Ishikawa (cell line): ENCODE data around the gene OVCH2.

Experiments used
- CEBPB ChIP-seq: IDR thresholded peaks from 2 replicates; pipeline ENCODE4 v1.6.1; 2012
- CREB1 ChIP-seq: IDR thresholded peaks from 2 replicates; pipeline ENCODE4 v1.6.1; 2012; ENCODE audit warnings: low read depth
- EGR1 ChIP-seq: IDR thresholded peaks from 2 replicates; pipeline ENCODE4 v1.6.1; 2012
- EP300 ChIP-seq: IDR thresholded peaks from 2 replicates; pipeline ENCODE4 v1.6.1; 2012; ENCODE audit warnings: borderline replicate concordance
- FOXM1 ChIP-seq: IDR thresholded peaks from 2 replicates; pipeline ENCODE4 v1.6.1; 2012; ENCODE audit warnings: low read depth, borderline replicate concordance
- NFIC ChIP-seq: IDR thresholded peaks from 2 replicates; pipeline ENCODE4 v1.6.1; 2012
- RAD21 ChIP-seq: IDR thresholded peaks from 2 replicates; pipeline ENCODE4 v1.6.1; 2012; ENCODE audit warnings: low read depth
- TAF1 ChIP-seq: IDR thresholded peaks from 2 replicates; pipeline ENCODE4 v1.6.1; 2012; ENCODE audit warnings: low read depth, mild to moderate bottlenecking
- TCF12 ChIP-seq: IDR thresholded peaks from 2 replicates; pipeline ENCODE4 v1.6.1; 2012; ENCODE audit warnings: low read depth
- TEAD4 ChIP-seq: IDR thresholded peaks from 2 replicates; pipeline ENCODE4 v1.6.1; 2012
- YY1 ChIP-seq: IDR thresholded peaks from 2 replicates; pipeline ENCODE4 v1.6.1; 2012; ENCODE audit warnings: low read depth
- ZBTB7A ChIP-seq: IDR thresholded peaks from 2 replicates; pipeline ENCODE4 v1.6.1; 2012; ENCODE audit warnings: low read depth
- TF ChIP-seq, protein P1 (sequence below): IDR thresholded peaks from 2 replicates; pipeline ENCODE4 v1.6.1; 2012
- TF ChIP-seq, protein P2 (sequence below): IDR thresholded peaks from 2 replicates; pipeline ENCODE4 v1.6.1; 2012; ENCODE audit warnings: low read depth, mild to moderate bottlenecking
- TF ChIP-seq, protein P3 (sequence below): IDR thresholded peaks from 2 replicates; pipeline ENCODE4 v1.6.1; 2012

The OVCH2 gene

DNA sequence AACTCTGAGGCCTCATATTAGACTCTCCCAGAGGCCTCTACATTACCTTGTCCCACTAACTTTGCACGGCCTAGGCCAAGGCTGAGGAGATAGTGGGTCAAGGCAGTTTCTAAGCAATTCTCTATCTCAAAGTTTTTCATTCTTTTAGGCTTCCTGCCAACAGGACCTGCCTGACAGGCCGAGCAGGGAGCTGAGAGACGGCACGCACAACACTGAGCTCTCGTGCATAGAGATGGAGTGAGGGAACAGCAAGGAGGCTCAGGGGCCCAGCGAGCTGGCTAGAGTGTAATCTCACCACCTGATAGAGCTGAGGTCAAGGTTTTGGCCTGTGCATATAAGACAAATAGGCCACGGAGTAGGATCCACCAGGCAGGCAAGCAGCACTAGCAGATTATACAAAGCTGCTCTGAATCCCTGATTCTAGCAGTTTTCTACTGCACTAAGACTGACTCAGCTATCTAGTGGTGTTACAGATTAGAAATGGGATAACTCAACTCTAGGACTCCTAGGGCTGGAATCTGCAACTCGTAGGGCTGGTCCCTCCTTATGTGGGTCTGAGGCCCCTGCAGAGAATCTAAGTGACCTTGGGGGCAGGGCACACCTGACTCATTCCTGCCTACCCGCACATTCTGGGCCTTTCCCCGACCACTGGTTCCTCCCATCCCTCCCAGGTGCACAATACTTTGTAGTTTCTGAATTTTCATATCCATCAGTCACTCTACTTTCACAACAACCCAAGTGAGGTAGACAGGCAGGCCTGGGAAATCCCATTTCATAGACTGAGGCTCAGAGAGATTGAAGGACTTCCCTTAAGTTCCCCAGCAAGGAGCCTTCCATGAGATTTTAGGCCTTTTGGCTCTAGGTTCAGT is 34.7 kb downstream of the OVCH2 start:
- TF ChIP-seq, protein P1, sequence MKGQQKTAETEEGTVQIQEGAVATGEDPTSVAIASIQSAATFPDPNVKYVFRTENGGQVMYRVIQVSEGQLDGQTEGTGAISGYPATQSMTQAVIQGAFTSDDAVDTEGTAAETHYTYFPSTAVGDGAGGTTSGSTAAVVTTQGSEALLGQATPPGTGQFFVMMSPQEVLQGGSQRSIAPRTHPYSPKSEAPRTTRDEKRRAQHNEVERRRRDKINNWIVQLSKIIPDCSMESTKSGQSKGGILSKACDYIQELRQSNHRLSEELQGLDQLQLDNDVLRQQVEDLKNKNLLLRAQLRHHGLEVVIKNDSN = no peak
- no peak for TF ChIP-seq FOXM1
- TF ChIP-seq NFIC = peak; percentile 50

DNA sequence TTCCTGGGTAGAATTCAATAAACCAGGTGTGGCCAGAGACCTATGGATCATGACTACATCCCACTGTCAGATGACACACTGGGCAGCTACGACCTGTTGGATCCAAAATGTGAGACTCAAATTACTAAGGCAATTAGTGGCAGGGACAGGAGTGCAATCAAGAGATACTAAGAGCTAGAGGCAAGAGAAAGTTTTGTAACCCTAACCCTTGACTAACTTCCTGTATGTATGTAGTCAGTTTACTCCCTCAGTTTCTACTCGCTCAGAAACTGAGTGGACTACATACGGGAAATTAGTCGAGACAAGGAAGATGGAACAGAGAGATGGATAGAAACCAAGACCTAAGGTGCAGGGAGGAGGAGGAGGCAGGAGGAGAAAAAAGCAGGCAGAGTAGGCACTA is 35.6 kb downstream of the OVCH2 start:
- no peak for TF ChIP-seq FOXM1
- TF ChIP-seq EP300 = no peak
- no peak for TF ChIP-seq YY1
- no peak for TF ChIP-seq TCF12
- TF ChIP-seq CEBPB = no peak
- no peak for TF ChIP-seq TEAD4
- TF ChIP-seq, protein P2, sequence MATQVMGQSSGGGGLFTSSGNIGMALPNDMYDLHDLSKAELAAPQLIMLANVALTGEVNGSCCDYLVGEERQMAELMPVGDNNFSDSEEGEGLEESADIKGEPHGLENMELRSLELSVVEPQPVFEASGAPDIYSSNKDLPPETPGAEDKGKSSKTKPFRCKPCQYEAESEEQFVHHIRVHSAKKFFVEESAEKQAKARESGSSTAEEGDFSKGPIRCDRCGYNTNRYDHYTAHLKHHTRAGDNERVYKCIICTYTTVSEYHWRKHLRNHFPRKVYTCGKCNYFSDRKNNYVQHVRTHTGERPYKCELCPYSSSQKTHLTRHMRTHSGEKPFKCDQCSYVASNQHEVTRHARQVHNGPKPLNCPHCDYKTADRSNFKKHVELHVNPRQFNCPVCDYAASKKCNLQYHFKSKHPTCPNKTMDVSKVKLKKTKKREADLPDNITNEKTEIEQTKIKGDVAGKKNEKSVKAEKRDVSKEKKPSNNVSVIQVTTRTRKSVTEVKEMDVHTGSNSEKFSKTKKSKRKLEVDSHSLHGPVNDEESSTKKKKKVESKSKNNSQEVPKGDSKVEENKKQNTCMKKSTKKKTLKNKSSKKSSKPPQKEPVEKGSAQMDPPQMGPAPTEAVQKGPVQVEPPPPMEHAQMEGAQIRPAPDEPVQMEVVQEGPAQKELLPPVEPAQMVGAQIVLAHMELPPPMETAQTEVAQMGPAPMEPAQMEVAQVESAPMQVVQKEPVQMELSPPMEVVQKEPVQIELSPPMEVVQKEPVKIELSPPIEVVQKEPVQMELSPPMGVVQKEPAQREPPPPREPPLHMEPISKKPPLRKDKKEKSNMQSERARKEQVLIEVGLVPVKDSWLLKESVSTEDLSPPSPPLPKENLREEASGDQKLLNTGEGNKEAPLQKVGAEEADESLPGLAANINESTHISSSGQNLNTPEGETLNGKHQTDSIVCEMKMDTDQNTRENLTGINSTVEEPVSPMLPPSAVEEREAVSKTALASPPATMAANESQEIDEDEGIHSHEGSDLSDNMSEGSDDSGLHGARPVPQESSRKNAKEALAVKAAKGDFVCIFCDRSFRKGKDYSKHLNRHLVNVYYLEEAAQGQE = no peak
- no peak for TF ChIP-seq TAF1
- TF ChIP-seq, protein P1 = no peak
- no peak for TF ChIP-seq RAD21
- TF ChIP-seq ZBTB7A = no peak
- no peak for TF ChIP-seq NFIC
- no peak for TF ChIP-seq CREB1
- TF ChIP-seq, protein P3, sequence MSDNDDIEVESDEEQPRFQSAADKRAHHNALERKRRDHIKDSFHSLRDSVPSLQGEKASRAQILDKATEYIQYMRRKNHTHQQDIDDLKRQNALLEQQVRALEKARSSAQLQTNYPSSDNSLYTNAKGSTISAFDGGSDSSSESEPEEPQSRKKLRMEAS = no peak

DNA sequence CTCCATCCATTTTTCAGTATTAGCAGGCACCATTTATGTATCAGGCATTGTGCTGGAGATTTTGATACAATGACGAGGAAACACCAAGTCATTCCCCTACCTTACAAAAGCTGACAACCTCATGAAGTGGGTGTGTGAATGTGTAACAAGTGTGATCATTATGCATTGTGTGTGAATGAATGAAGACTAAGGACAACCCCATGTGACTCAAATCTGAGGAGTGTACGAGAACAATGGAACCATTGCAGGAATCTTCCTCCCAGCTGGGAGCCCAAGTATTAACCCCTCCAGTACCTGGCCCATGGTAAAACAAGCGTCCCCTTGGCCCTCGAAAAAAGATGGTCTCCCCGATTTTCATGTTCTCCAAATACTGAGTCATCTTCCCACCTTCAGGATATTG is 37.4 kb downstream of the OVCH2 start:
- TF ChIP-seq CEBPB (no peak), TEAD4 (peak; percentile 36; the same call in 1 of the 2 replicates), EGR1 (no peak), TCF12 (0 out of 2 replicates have a peak, but pooled peaks have one; percentile 17)
- TF ChIP-seq, protein P1 = peak; percentile 39; the same call in 1 of the 2 replicates
- TF ChIP-seq, protein P3 = no peak

DNA sequence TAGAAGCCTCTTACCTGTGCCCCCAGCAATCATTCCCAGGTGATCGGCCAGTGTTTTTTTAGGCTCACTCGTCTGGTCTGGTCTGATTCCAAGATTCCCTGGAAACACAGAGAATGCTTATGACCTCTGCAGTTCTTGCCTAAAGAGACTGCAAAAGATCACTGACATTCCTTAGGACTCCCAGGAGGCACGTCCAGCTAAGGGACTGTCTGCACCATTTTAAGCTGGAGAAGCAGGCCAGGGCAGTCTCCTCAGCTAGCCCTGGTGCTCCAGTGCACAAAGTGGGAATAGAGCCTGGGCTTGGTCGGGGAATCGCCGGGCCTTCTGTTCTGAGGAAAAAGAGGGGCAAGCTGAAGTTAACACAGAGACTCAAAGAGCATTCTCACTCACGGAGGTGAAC is 37.8 kb downstream of the OVCH2 start:
- no peak for TF ChIP-seq NFIC
- no peak for TF ChIP-seq EGR1
- no peak for TF ChIP-seq ZBTB7A
- TF ChIP-seq, protein P2 = no peak
- TF ChIP-seq, protein P3 = no peak
- no peak for TF ChIP-seq CREB1
- no peak for TF ChIP-seq CEBPB
- TF ChIP-seq, protein P1 = no peak
- TF ChIP-seq YY1 = no peak
- no peak for TF ChIP-seq TAF1
- TF ChIP-seq RAD21 = no peak
- TF ChIP-seq TCF12 = no peak
- TF ChIP-seq EP300 = no peak
- TF ChIP-seq TEAD4 = no peak
- no peak for TF ChIP-seq FOXM1

DNA sequence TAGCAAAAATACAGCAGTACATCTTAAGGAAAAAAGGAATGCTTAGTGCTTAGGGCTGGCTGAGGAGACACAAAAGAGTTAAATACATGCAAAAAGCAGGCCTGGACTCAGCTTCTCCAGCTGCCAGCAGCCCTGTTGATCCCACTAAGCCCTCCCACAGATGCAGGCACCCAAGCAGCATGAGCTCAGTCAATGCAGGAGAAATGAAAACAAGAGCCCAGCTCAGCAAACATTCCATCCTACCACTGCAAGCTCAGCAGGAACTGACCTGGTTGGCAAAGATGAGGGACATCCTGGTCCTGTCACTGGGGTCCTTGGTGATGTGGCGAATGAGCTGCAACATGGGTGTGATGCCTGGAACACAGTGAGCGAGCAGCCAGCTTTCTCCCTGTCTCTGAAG is 38.8 kb downstream of the OVCH2 start:
- TF ChIP-seq, protein P3 = no peak
- TF ChIP-seq CEBPB = no peak
- no peak for TF ChIP-seq ZBTB7A
- TF ChIP-seq, protein P2 = no peak
- TF ChIP-seq YY1 = no peak
- TF ChIP-seq, protein P1 = no peak
- TF ChIP-seq RAD21 = no peak
- no peak for TF ChIP-seq EGR1
- TF ChIP-seq NFIC = no peak
- TF ChIP-seq TAF1 = no peak
- TF ChIP-seq CREB1 = no peak
- no peak for TF ChIP-seq TEAD4
- TF ChIP-seq EP300 = no peak
- no peak for TF ChIP-seq FOXM1
- no peak for TF ChIP-seq TCF12
